Keratinocyte (primary cell): ENCODE results near the gene ANO10. TPM values are rescaled to one million over a fixed set of nuclear protein-coding genes. Genes with fewer than 3 reads are reported as not detected.

Experiments used
- DNase-seq: peaks from one replicate; pipeline ENCODE4 v3.0.0-alpha.2; 2011; ENCODE audit warnings: low read depth, missing footprints, low spot score
- FAIRE-seq: peaks from 2 replicates; lab custom pipeline; 2011; peaks lifted over from hg19 to GRCh38; lab: Jason Lieb, UNC
- H2AFZ ChIP-seq: 2 replicates; pipeline ENCODE4 v1.6.0; 2012; ENCODE audit warnings: low read length, control low read depth, inconsistent platforms; ENCODE audit not compliant: control insufficient read depth
- H3K27ac ChIP-seq: 2 replicates; pipeline ENCODE4 v1.5.1; 2011; ENCODE audit warnings: low read length; ENCODE audit not compliant: control insufficient read depth, insufficient read depth
- H3K27me3 ChIP-seq: 3 replicates; pipeline ENCODE4 v1.6.0; 2011; ENCODE audit warnings: low read length; ENCODE audit not compliant: control insufficient read depth, insufficient read depth; ENCODE audit errors: extremely low read depth
- H3K36me3 ChIP-seq, 2 experiments: 2 replicates in 1 of 2; 3 replicates in 1 of 2; pipeline ENCODE4 v1.5.1; 2011; ENCODE audit warnings: low read length in 2 of 2, mild to moderate bottlenecking in 1 of 2; ENCODE audit not compliant: control insufficient read depth in 2 of 2, insufficient read depth in 2 of 2; ENCODE audit errors: extremely low read depth in 1 of 2
- H3K4me1 ChIP-seq: 3 replicates; pipeline ENCODE4 v1.5.1; 2011; ENCODE audit warnings: low read length; ENCODE audit not compliant: control insufficient read depth, insufficient read depth; ENCODE audit errors: extremely low read depth
- H3K4me2 ChIP-seq: 3 replicates; pipeline ENCODE4 v1.6.0; 2011; ENCODE audit warnings: low read depth, low read length; ENCODE audit not compliant: control insufficient read depth, insufficient read depth; ENCODE audit errors: extremely low read depth
- H3K4me3 ChIP-seq, 3 experiments: fragments of 200-600 bp in 1 of 3; sonication (generic) in 1 of 3; 2 replicates in 2 of 3; 3 replicates in 1 of 3; pipeline ENCODE4 v1.5.1; 2011 to 2016; ENCODE audit warnings: low read length in 3 of 3, mild to moderate bottlenecking in 3 of 3, control low read depth in 2 of 3, inconsistent platforms in 1 of 3, low read depth in 1 of 3, mixed read lengths in 1 of 3, mixed run types in 1 of 3, moderate library complexity in 1 of 3; ENCODE audit not compliant: control insufficient read depth in 2 of 3, insufficient read depth in 2 of 3; ENCODE audit errors: extremely low read depth in 1 of 3
- H3K79me2 ChIP-seq: 2 replicates; pipeline ENCODE4 v1.6.0; 2012; ENCODE audit warnings: low read length; ENCODE audit not compliant: control insufficient read depth, insufficient read depth
- H3K9ac ChIP-seq: 3 replicates; pipeline ENCODE4 v1.6.0; 2011; ENCODE audit warnings: low read length; ENCODE audit not compliant: control insufficient read depth, insufficient read depth; ENCODE audit errors: extremely low read depth
- H3K9me1 ChIP-seq: 3 replicates; pipeline ENCODE4 v1.6.0; 2011; ENCODE audit warnings: low read length; ENCODE audit not compliant: control insufficient read depth, insufficient read depth; ENCODE audit errors: extremely low read depth
- H3K9me3 ChIP-seq: 2 replicates; pipeline ENCODE4 v1.5.1; 2012; ENCODE audit warnings: low read depth, low read length; ENCODE audit not compliant: control insufficient read depth
- H4K20me1 ChIP-seq: 3 replicates; pipeline ENCODE4 v1.6.0; 2011; ENCODE audit warnings: low read length; ENCODE audit not compliant: control insufficient read depth, insufficient read depth; ENCODE audit errors: extremely low read depth
- EZH2 ChIP-seq: IDR thresholded peaks from one replicate; pipeline ENCODE4 v1.6.1; 2012; ENCODE audit warnings: inconsistent platforms, mild to moderate bottlenecking, low read length, moderate library complexity
- dilution Hi-C: fragments of 300-500 bp; cut with MboI; formaldehyde crosslinking; loops from one replicate; pipeline ENCODE4 v1.7.0; 2020; ENCODE audit warnings: low sequenced_read_pairs; ENCODE audit not compliant: extremely low pct_ligation_motif_present
- polyA plus RNA-seq, 5 experiments: library from polyadenylated mRNA; depleted of rRNA in 3 of 5; stranded (reverse) in 3 of 5; stranded (forward) in 1 of 5; unstranded in 1 of 5; fragments of >200 nt; gene quantifications; 1 replicate in 1 of 5; 2 replicates in 3 of 5; 3 replicates in 1 of 5; pipeline versions ENCODE4 v1.2.1 to v1.2.3, GENCODE V29; 2011 to 2012; ENCODE audit warnings: missing spikeins in 2 of 5, low read depth in 1 of 5, low replicate concordance in 1 of 5
- TF ChIP-seq, protein P1 (sequence below), 3 experiments: IDR thresholded peaks in 1 of 3; conservative IDR thresholded peaks in 1 of 3; optimal IDR thresholded peaks in 1 of 3; 2 replicates in 2 of 3; 3 replicates in 1 of 3; pipeline versions ENCODE3 to v1.5.1; 2011; ENCODE audit warnings: low read length in 3 of 3, mild to moderate bottlenecking in 3 of 3, moderate library complexity in 2 of 3, control low read depth in 1 of 3, inconsistent platforms in 1 of 3; ENCODE audit not compliant: insufficient read depth in 2 of 3; ENCODE audit errors: extremely low read depth in 1 of 3

ANO10 gene
- polyA plus RNA-seq, 1 donor (not counting 4 experiments of a cell fraction or from before 2014, with no cell fraction given), result 48.8 TPM

DNA sequence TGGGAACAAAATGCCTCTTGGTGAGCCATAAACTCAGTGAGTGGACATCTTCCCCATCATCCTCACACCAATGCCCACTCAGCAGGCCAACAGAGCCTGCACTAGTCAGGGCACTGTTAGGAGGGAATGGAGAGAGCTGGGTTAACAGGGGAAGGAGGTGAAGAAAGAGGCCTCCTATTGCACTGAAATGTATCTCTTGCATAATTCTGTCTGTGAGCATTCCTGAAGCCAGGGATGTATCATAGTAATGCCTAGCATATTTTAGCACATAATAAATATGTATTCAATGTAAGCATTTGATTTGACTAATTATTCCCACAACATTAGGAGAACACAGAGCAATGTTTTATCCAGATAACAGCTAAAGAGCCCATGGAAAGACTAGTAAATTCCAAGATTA, 81.2 kb downstream of the ANO10 start:
- Histone ChIP-seq H3K79me2 (no peaks in the 10 kb centered on the region), H3K9ac (no peak overlapping the region), H2AFZ (no peak overlapping the region), H3K4me1 (no peaks in the 10 kb centered on the region), H4K20me1 (no peaks in the 10 kb centered on the region), H3K36me3 (no peaks in the 10 kb centered on the region), H3K27ac (no peak overlapping the region), H3K4me3 (no peak overlapping the region), H3K9me3 (no peaks in the 10 kb centered on the region), H3K4me2 (no peak overlapping the region), H3K9me1 (no peaks in the 10 kb centered on the region), H3K27me3 (no peaks in the 10 kb centered on the region)
- dilution Hi-C loops, result no loop called here
- FAIRE-seq (no peak), DNase-seq (no peak)
- TF ChIP-seq, protein P1, sequence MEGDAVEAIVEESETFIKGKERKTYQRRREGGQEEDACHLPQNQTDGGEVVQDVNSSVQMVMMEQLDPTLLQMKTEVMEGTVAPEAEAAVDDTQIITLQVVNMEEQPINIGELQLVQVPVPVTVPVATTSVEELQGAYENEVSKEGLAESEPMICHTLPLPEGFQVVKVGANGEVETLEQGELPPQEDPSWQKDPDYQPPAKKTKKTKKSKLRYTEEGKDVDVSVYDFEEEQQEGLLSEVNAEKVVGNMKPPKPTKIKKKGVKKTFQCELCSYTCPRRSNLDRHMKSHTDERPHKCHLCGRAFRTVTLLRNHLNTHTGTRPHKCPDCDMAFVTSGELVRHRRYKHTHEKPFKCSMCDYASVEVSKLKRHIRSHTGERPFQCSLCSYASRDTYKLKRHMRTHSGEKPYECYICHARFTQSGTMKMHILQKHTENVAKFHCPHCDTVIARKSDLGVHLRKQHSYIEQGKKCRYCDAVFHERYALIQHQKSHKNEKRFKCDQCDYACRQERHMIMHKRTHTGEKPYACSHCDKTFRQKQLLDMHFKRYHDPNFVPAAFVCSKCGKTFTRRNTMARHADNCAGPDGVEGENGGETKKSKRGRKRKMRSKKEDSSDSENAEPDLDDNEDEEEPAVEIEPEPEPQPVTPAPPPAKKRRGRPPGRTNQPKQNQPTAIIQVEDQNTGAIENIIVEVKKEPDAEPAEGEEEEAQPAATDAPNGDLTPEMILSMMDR (optimal IDR thresholded peaks at IDR 0.05 in 1 of 3, IDR thresholded peaks at IDR 0.05 in 1 of 3, conservative IDR thresholded peaks at IDR 0.05 in 1 of 3; ENCODE audit: extremely low read depth in 1 of 3, insufficient read depth in 2 of 3, low read length in 3 of 3), result no peak
- TF ChIP-seq EZH2, result no peak

DNA sequence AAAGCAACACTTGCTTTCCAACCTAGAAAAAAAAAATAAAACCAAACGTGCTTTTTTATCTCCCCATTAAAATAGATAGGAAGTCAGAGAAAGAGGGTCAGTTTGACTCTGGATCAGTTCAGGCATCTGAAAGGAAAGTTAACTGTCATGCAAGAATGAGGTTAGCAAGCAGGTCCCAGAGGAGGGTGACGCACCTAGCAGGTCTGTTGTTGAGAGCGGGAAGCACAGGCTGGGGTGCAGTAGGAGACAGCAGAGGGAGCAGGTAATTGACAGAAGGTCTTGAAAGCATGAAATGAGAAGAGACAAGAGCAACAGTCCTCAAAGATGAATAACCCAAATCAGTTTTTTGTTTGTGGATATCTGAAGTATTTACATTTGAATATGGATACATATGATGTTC, 82.5 kb downstream of the ANO10 start:
- Histone ChIP-seq H4K20me1 (no peaks in the 10 kb centered on the region), H3K4me1 (peaks cover 5% of the 10 kb centered on the region)
- no peak for FAIRE-seq

More for the DNA sequence above, 82.5 kb downstream of the ANO10 start:
- H3K36me3 ChIP-seq, result no peaks in the 10 kb centered on the region
- H3K9me3 ChIP-seq, result no peaks in the 10 kb centered on the region
- no peak overlapping the region for H3K4me3 ChIP-seq
- H3K9ac ChIP-seq, result no peak overlapping the region
- no peaks in the 10 kb centered on the region for H3K9me1 ChIP-seq
- no peak for TF ChIP-seq EZH2
- TF ChIP-seq, protein P1 (optimal IDR thresholded peaks at IDR 0.05 in 1 of 3, IDR thresholded peaks at IDR 0.05 in 1 of 3, conservative IDR thresholded peaks at IDR 0.05 in 1 of 3; ENCODE audit: extremely low read depth in 1 of 3, insufficient read depth in 2 of 3, low read length in 3 of 3), result no peak
- no peak overlapping the region for H3K4me2 ChIP-seq
- no peaks in the 10 kb centered on the region for H3K79me2 ChIP-seq
- dilution Hi-C loops, result no loop called here
- DNase-seq, result no peak
- H3K27me3 ChIP-seq, result no peaks in the 10 kb centered on the region
- no peak overlapping the region for H2AFZ ChIP-seq
- H3K27ac ChIP-seq, result no peak overlapping the region
